Raji (cell line): Measurements from ENCODE around the gene MAP7D2.
A peak's percentile ranks its signal among the peaks of the same experiment; 100 is the strongest.

ENCODE experiments used
- POLR2A ChIP-seq: IDR thresholded peaks from 2 replicates; pipeline ENCODE4 v1.6.1; 2011; ENCODE audit warnings: low read depth, low read length, control low read depth; ENCODE audit not compliant: insufficient read depth

Gene MAP7D2

DNA sequence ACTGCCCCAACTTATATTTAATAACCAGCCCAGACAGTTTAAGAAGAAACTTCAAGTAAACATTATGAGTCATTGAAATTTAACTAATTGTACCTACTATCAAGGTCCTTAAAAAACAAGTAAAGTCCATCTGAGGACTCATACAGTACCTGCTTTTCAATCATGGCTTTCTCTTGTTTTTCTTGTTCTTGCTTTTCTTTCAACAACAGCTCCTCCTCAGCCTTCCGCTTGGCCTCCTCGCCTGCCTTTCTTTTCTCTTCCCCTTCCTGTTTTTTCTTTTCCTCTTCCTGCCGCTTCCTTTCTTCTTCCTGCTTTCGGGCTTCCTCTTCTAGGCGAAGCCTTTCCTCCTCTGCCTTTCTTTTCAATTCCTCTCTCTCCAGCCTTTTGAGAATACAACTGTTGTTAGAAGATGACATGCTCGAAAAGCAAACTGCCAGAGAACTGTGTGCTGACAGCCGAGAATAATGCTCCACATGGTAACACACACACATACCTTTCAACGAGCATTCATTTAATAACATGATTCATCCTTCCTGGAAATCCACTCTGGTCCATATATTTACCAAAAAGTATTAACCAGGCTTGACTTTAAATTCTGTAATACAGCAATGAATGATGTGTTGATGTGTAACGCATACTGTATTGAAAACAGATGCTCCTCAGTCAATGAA is 100.6 kb downstream of the MAP7D2 start:
- TF ChIP-seq POLR2A, result no peak

GRCh38 chrX:20015422-20015821 is 101.3 kb downstream of the MAP7D2 start:
- TF ChIP-seq POLR2A, result 0 out of 2 replicates have a peak, but pooled peaks have one; percentile 19

GRCh38 chrX:20011608-20012007 is 105.1 kb downstream of the MAP7D2 start:
- TF ChIP-seq POLR2A, result no peak

- TF ChIP-seq POLR2A, result no peak
These were observed 108.6 kb downstream of the MAP7D2 start for GRCh38 chrX:20007962-20008622.

- no peak for TF ChIP-seq POLR2A
These were observed 110.8 kb downstream of the MAP7D2 start for GRCh38 chrX:20005883-20006282.

- no peak for TF ChIP-seq POLR2A
These were observed 115.1 kb downstream of the MAP7D2 start for GRCh38 chrX:20001588-20001987.

- TF ChIP-seq POLR2A, result no peak; the same call in 1 of the 2 replicates
These were observed 125.4 kb downstream of the MAP7D2 start for GRCh38 chrX:19991350-19991718.

- 0 out of 2 replicates have a peak, but pooled peaks have one; percentile 12 for TF ChIP-seq POLR2A
These were observed 126.0 kb downstream of the MAP7D2 start, which contains the start of gene BCLAF3 for GRCh38 chrX:19990556-19991349. TSS of gene BCLAF3 (minus strand) at chrX:19991061. CDS start at chrX:19970264, 20,797 bp downstream.

GRCh38 chrX:19990151-19990555 is 126.6 kb downstream of the MAP7D2 start:
- no peak for TF ChIP-seq POLR2A

DNA sequence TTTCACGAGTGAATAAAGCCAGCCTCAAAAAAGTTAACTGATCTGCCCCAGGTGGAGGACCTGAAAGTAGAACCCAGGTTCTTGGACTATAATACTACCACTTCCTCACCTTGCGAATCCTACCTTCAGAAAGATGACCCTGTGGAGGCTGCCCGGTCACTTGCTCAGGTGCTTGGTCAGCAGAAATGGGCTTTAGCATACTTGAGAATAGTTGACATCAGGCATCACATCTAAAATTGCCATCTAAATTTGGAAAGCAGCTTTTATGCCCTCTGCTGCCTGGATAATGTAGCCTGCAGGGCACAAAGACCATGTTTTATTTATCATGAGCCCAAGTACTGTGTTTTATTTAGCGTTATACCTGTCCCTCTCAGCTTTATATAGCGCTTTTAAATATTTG is 128.9 kb downstream of the MAP7D2 start:
- no peak for TF ChIP-seq POLR2A

- no peak for TF ChIP-seq POLR2A
These were observed 130.2 kb downstream of the MAP7D2 start for GRCh38 chrX:19986531-19986930.

DNA sequence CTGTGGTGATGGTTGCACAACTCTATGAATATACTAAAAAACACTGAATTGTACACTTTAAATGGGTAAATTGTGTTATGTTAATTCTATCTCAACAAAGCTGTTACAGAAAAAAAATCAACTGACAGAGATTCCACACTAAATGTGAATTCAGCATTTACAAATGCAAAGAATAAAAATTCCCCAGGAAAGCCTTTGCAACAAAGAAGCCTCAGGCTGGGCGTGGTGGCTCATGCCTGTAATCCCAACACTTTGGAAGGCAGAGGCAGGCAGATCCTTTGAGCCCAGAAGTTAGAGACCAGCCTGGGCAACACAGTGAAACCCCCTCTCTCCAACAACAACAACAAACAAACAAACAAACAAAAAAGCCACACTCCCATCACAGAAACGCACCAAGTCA is 134.8 kb downstream of the MAP7D2 start:
- TF ChIP-seq POLR2A, result no peak

DNA sequence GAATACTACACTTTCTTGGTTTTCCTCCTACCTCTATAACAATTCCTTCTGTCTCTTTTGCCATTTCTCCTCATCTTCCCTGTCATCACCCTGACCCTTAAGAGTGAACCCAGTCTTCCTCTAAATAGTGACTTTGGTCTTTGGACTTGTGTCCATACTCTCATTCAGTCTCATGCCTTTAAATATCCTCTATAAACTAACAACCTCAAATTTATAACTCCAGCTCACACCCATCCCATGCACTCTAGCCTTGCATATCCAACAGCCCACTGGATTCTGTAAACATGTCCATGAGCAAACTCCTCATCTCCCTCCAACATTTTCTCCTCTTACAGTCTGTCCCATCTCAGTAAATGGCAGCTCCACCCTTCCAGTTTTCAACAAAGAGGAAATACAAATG is 140.9 kb downstream of the MAP7D2 start:
- no peak for TF ChIP-seq POLR2A

GRCh38 chrX:19972984-19973383 is 143.7 kb downstream of the MAP7D2 start:
- no peak for TF ChIP-seq POLR2A

DNA sequence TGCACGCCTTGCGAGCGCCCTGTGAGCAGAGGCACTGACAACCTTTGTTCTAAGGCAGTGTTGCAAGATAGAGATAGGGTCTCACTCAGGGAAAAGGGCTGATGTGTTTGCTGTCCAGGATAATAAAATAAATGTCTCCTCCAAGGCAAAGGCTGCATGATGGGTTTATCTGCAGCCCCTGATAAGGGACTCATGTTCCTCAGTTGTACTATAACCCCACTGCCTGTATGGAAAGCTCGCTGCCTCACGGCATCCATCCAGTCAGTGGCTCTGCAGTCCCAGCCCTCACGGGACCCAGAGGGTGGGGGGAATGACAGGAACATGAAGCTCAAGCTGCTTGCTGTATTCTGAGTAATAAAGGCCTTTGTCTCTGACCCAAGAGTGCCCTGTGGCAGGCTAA is 148.4 kb downstream of the MAP7D2 start:
- TF ChIP-seq POLR2A, result no peak

- no peak for TF ChIP-seq POLR2A
These were observed 150.7 kb downstream of the MAP7D2 start for GRCh38 chrX:19966056-19966455.

GRCh38 chrX:19964017-19964710 is 152.5 kb downstream of the MAP7D2 start:
- no peak for TF ChIP-seq POLR2A
